ENCODE data around the gene ARHGAP32. TPM values are rescaled to one million over a fixed set of nuclear protein-coding genes. Genes with fewer than 3 reads are reported as not detected.

ARHGAP32 gene
- polyA plus RNA-seq, 1 of the 3 experiments (the other 2 are of a cell fraction) = 4.8 TPM

- Histone ChIP-seq H3K79me2 (ENCODE audit: insufficient read depth) (peaks cover 42% of the 10 kb centered on the region), H3K36me3 (replicated peaks in 1 of 2; ENCODE audit: control insufficient read depth in 1 of 2, insufficient read depth in 2 of 2, low read length in 1 of 2) (no peaks in the 10 kb centered on the region), H2AFZ (ENCODE audit: low read depth) (no peak overlapping the region), H3K9ac (no peak overlapping the region), H3K9me2 (no peaks in the 10 kb centered on the region), H3F3A (replicated peaks; ENCODE audit: insufficient read depth) (peaks cover 3% of the 10 kb centered on the region), H3K27me3 (ENCODE audit: insufficient read depth) (no peaks in the 10 kb centered on the region), H3K4me2 (no peak overlapping the region), H3K4me1 (ENCODE audit: control insufficient read depth in 1 of 2, insufficient read depth in 2 of 2, low read depth in 1 of 2, low read length in 1 of 2) (no peaks in the 10 kb centered on the region; a peak in 1 of 4 replicates), H3K9me3 (no peaks in the 10 kb centered on the region), H3K4me3 (ENCODE audit: low read depth in 2 of 2, low read length in 1 of 2) (no peak overlapping the region), H4K20me1 (ENCODE audit: insufficient read depth) (no peaks in the 10 kb centered on the region), H3K27ac (ENCODE audit: low read depth in 2 of 2, low read length in 1 of 2) (no peak overlapping the region)
- ChIA-PET CTCF (interaction anchor here (0.6 kb wide), 1 partner anchor 15 kb away, joined by 3 read pairs; no protein-coding TSS in a partner anchor), POLR2A (no interaction called here)
- no peak for TF ChIP-seq RFX5 (IDR thresholded peaks at IDR 0.05; ENCODE audit: low read length)
- TF ChIP-seq IRF3 (IDR thresholded peaks at IDR 0.05; ENCODE audit: low read depth, low read length) = no peak
- no peak for TF ChIP-seq CTCF (IDR thresholded peaks at IDR 0.05)
- TF ChIP-seq FOXM1 (IDR thresholded peaks at IDR 0.05; ENCODE audit: low read depth) = no peak
- no peak for TF ChIP-seq RXRA (IDR thresholded peaks at IDR 0.05; ENCODE audit: borderline replicate concordance, low read depth)
- TF ChIP-seq NFIC (IDR thresholded peaks at IDR 0.05; ENCODE audit: borderline replicate concordance) = no peak
- TF ChIP-seq USF1 (IDR thresholded peaks at IDR 0.05; ENCODE audit: borderline replicate concordance, low read depth) = no peak
- no peak for TF ChIP-seq GABPA (IDR thresholded peaks at IDR 0.05; ENCODE audit: low read depth)
- no peak for TF ChIP-seq SIN3A (IDR thresholded peaks at IDR 0.05; ENCODE audit: borderline replicate concordance, low read depth, low read length)
- TF ChIP-seq USF2 (IDR thresholded peaks at IDR 0.05; ENCODE audit: borderline replicate concordance, low read depth, low read length) = no peak
- no peak for TF ChIP-seq RCOR1 (IDR thresholded peaks at IDR 0.05; ENCODE audit: low read length)
- TF ChIP-seq NRF1 (IDR thresholded peaks at IDR 0.05; ENCODE audit: low read depth, low read length) = no peak
- TF ChIP-seq TCF12 (IDR thresholded peaks at IDR 0.05) = no peak
- TF ChIP-seq FOSL2 (IDR thresholded peaks at IDR 0.05; ENCODE audit: borderline replicate concordance, low read depth) = no peak
- no peak for TF ChIP-seq TAF1 (IDR thresholded peaks at IDR 0.05; ENCODE audit: borderline replicate concordance, low read depth, low read length)
- TF ChIP-seq PBX3 (IDR thresholded peaks at IDR 0.05) = no peak
- no peak for TF ChIP-seq TEAD4 (IDR thresholded peaks at IDR 0.05; ENCODE audit: borderline replicate concordance, insufficient read depth)
- TF ChIP-seq JUND (IDR thresholded peaks at IDR 0.05) = no peak
- TF ChIP-seq EZH2phosphoT487 (IDR thresholded peaks at IDR 0.05; ENCODE audit: borderline replicate concordance, low read depth) = no peak
- TF ChIP-seq MXI1 (IDR thresholded peaks at IDR 0.05; ENCODE audit: low read depth, low read length) = no peak
- DNase-seq = no peak
- 97% methylated on average over 2 of the region's 2 CpGs for WGBS (ENCODE audit: low lambda C conversion rate)
Observed at GRCh38 chr11:129184581-129184980, 7.5 kb downstream of the ARHGAP32 start.
